Astrocyte (in vitro differentiated cells and primary cell): Measurements from ENCODE around the gene RAET1L. TPM values are rescaled to one million over a fixed set of nuclear protein-coding genes. Genes with fewer than 3 reads are reported as not detected.

Experiments used
- DNase-seq: peaks from one replicate; pipeline ENCODE4 v3.0.0-alpha.2; 2010; ENCODE audit warnings: low read depth
- FAIRE-seq: peaks from 2 replicates; lab custom pipeline; 2011; peaks lifted over from hg19 to GRCh38; lab: Jason Lieb, UNC
- H2AFZ ChIP-seq: 2 replicates; pipeline ENCODE4 v1.6.0; 2012; ENCODE audit warnings: low read depth, low read length, inconsistent platforms
- H3K27ac ChIP-seq: 2 replicates; pipeline ENCODE4 v1.5.1; 2011; ENCODE audit warnings: low read depth, low read length, inconsistent platforms
- H3K27me3 ChIP-seq: 2 replicates; pipeline ENCODE4 v1.6.0; 2011; ENCODE audit warnings: low read length, inconsistent platforms; ENCODE audit not compliant: insufficient read depth
- H3K36me3 ChIP-seq: 2 replicates; pipeline ENCODE4 v1.5.1; 2011; ENCODE audit warnings: low read length, inconsistent platforms; ENCODE audit not compliant: insufficient read depth
- H3K4me1 ChIP-seq: 2 replicates; pipeline ENCODE4 v1.5.1; 2011; ENCODE audit warnings: low read length, inconsistent platforms; ENCODE audit not compliant: insufficient read depth
- H3K4me2 ChIP-seq: 2 replicates; pipeline ENCODE4 v1.6.0; 2012; ENCODE audit warnings: low read length, inconsistent platforms
- H3K4me3 ChIP-seq: 2 replicates; pipeline ENCODE4 v1.5.1; 2011; ENCODE audit warnings: low read depth, mild to moderate bottlenecking, low read length, inconsistent platforms; ENCODE audit not compliant: insufficient read depth
- H3K79me2 ChIP-seq: 2 replicates; pipeline ENCODE4 v1.6.0; 2012; ENCODE audit warnings: mild to moderate bottlenecking, low read length, inconsistent platforms; ENCODE audit not compliant: insufficient read depth
- H3K9ac ChIP-seq: 2 replicates; pipeline ENCODE4 v1.6.0; 2012; ENCODE audit warnings: mild to moderate bottlenecking, low read length, inconsistent platforms
- H3K9me3 ChIP-seq: 2 replicates; pipeline ENCODE4 v1.5.1; 2012; ENCODE audit warnings: low read depth, mild to moderate bottlenecking, low read length, inconsistent platforms; ENCODE audit not compliant: insufficient read depth
- H4K20me1 ChIP-seq: 2 replicates; pipeline ENCODE4 v1.6.0; 2012; ENCODE audit warnings: low read length, inconsistent platforms; ENCODE audit not compliant: insufficient read depth
- H3K27ac Mint-ChIP-seq: one replicate; pipeline ENCODE4 v1.8.0; 2021; ENCODE audit warnings: mild to moderate bottlenecking, mixed read lengths; ENCODE audit not compliant: unreplicated experiment
- H3K27me3 Mint-ChIP-seq: one replicate; pipeline ENCODE4 v1.8.0; 2021; ENCODE audit warnings: low read depth, mixed read lengths; ENCODE audit not compliant: unreplicated experiment
- H3K36me3 Mint-ChIP-seq: one replicate; pipeline ENCODE4 v1.8.0; 2021; ENCODE audit warnings: low read depth, mixed read lengths; ENCODE audit not compliant: unreplicated experiment
- H3K4me1 Mint-ChIP-seq: one replicate; pipeline ENCODE4 v1.8.0; 2021; ENCODE audit warnings: low read depth, mixed read lengths; ENCODE audit not compliant: unreplicated experiment
- H3K4me3 Mint-ChIP-seq: one replicate; pipeline ENCODE4 v1.8.0; 2021; ENCODE audit warnings: mild to moderate bottlenecking, moderate library complexity, mixed read lengths; ENCODE audit not compliant: unreplicated experiment
- H3K9me3 Mint-ChIP-seq: one replicate; pipeline ENCODE4 v1.8.0; 2021; ENCODE audit warnings: mild to moderate bottlenecking, mixed read lengths; ENCODE audit not compliant: unreplicated experiment
- CTCF ChIP-seq: IDR thresholded peaks from 2 replicates; pipeline ENCODE4 v1.5.1; 2011; ENCODE audit warnings: low read depth, mild to moderate bottlenecking, inconsistent platforms, low read length, moderate library complexity; ENCODE audit not compliant: insufficient read depth
- EZH2 ChIP-seq: IDR thresholded peaks from 2 replicates; pipeline ENCODE4 v1.6.1; 2012; ENCODE audit warnings: mild to moderate bottlenecking, low read length, inconsistent platforms; ENCODE audit not compliant: insufficient read depth
- total RNA-seq: library from RNA; stranded (reverse); gene quantifications from 2 replicates; pipeline ENCODE4 v1.2.1, GENCODE V29; 2021

RAET1L gene
- total RNA-seq, 1 donor from 2014 or later: not detected

GRCh38 chr6:149984773-149985172, 40.6 kb downstream of the RAET1L start:
- no peak overlapping the region for H2AFZ ChIP-seq
- Mint-ChIP-seq H3K4me3 (no peak overlapping the region), H3K4me1 (peaks cover 2% of the 10 kb centered on the region), H3K27ac (no peak overlapping the region), H3K36me3 (peaks cover 2% of the 10 kb centered on the region), H3K9me3 (peaks cover 27% of the 10 kb centered on the region), H3K27me3 (peaks cover 84% of the 10 kb centered on the region)
- H3K9me3 ChIP-seq: peaks cover 18% of the 10 kb centered on the region
- TF ChIP-seq EZH2 (no peak), CTCF (no peak)
- H3K4me3 ChIP-seq: no peak overlapping the region
- H3K27ac ChIP-seq: no peak overlapping the region
- H3K4me2 ChIP-seq: no peak overlapping the region
- DNase-seq (no peak), FAIRE-seq (no peak)
- H3K36me3 ChIP-seq: no peaks in the 10 kb centered on the region
- H4K20me1 ChIP-seq: peaks cover 9% of the 10 kb centered on the region
- H3K4me1 ChIP-seq: no peaks in the 10 kb centered on the region
- no peaks in the 10 kb centered on the region for H3K79me2 ChIP-seq
- H3K27me3 ChIP-seq: peaks cover 81% of the 10 kb centered on the region
- no peak overlapping the region for H3K9ac ChIP-seq

- Histone ChIP-seq H3K79me2 (no peaks in the 10 kb centered on the region), H3K36me3 (no peaks in the 10 kb centered on the region), H3K4me1 (no peaks in the 10 kb centered on the region), H3K27ac (no peak overlapping the region), H2AFZ (no peak overlapping the region), H3K4me3 (no peak overlapping the region), H3K27me3 (peaks cover 80% of the 10 kb centered on the region), H3K9ac (no peak overlapping the region), H4K20me1 (peaks cover 4% of the 10 kb centered on the region), H3K9me3 (peaks cover 8% of the 10 kb centered on the region), H3K4me2 (no peak overlapping the region)
- Mint-ChIP-seq H3K27me3 (peaks cover 82% of the 10 kb centered on the region), H3K4me3 (no peak overlapping the region), H3K9me3 (peaks cover 20% of the 10 kb centered on the region), H3K27ac (no peak overlapping the region), H3K36me3 (peaks cover under 1% of the 10 kb centered on the region), H3K4me1 (peaks cover 2% of the 10 kb centered on the region)
- no peak for DNase-seq
- FAIRE-seq: no peak
- TF ChIP-seq CTCF (no peak), EZH2 (no peak)
Measured at GRCh38 chr6:149983145-149983544, 42.2 kb downstream of the RAET1L start.

GRCh38 chr6:149979293-149979692, 46.0 kb downstream of the RAET1L start:
- no peak overlapping the region for H3K4me3 ChIP-seq
- H3K9me3 ChIP-seq: no peaks in the 10 kb centered on the region
- no peaks in the 10 kb centered on the region for H3K36me3 ChIP-seq
- DNase-seq: no peak
- Mint-ChIP-seq H3K27me3 (peaks cover 82% of the 10 kb centered on the region), H3K27ac (no peak overlapping the region), H3K4me3 (no peak overlapping the region), H3K4me1 (peaks cover 2% of the 10 kb centered on the region), H3K36me3 (no peaks in the 10 kb centered on the region), H3K9me3 (peaks cover 8% of the 10 kb centered on the region)
- FAIRE-seq: no peak
- peaks cover 76% of the 10 kb centered on the region for H3K27me3 ChIP-seq
- no peak overlapping the region for H3K9ac ChIP-seq
- H3K27ac ChIP-seq: no peak overlapping the region
- H4K20me1 ChIP-seq: peaks cover 4% of the 10 kb centered on the region
- H2AFZ ChIP-seq: no peak overlapping the region
- H3K4me1 ChIP-seq: no peaks in the 10 kb centered on the region
- H3K4me2 ChIP-seq: no peak overlapping the region
- H3K79me2 ChIP-seq: no peaks in the 10 kb centered on the region
- no peak for TF ChIP-seq CTCF
- no peak for TF ChIP-seq EZH2
